Gastroesophageal sphincter (tissue), 4 donors: ENCODE data around the gene PRR36. TPM values are rescaled to one million over a fixed set of nuclear protein-coding genes. Genes with fewer than 3 reads are reported as not detected.

Source experiments
- ATAC-seq: fragments of 150-250 bp; one replicate; pipeline ENCODE4 v1.9.1; 2016; ENCODE audit warnings: mild to moderate bottlenecking, moderate library complexity
- H3K27ac ChIP-seq, 4 donors: fragments of 200-600 bp; sonication (generic) in 3 of 4; 1 replicate in 3 of 4; 2 replicates in 1 of 4; pipeline ENCODE4 v1.5.1; 2016 to 2019
- H3K27me3 ChIP-seq: fragments of 200-600 bp; sonication (generic); one replicate; pipeline ENCODE4 v1.5.1; 2019
- H3K36me3 ChIP-seq, 2 donors: fragments of 200-600 bp; sonication (generic); one replicate each; pipeline ENCODE4 v1.5.1; 2019; ENCODE audit warnings: control low read depth in 1 of 2
- H3K4me1 ChIP-seq, 3 donors: fragments of 200-600 bp; sonication (generic); 1 replicate in 2 of 3; 2 replicates in 1 of 3; pipeline ENCODE4 v1.5.1; 2016 to 2019; ENCODE audit warnings: control low read depth in 2 of 3
- H3K4me3 ChIP-seq, 2 donors: fragments of 200-600 bp; sonication (generic); one replicate each; pipeline ENCODE4 v1.5.1; 2019; ENCODE audit warnings: mild to moderate bottlenecking in 1 of 2, moderate library complexity in 1 of 2
- H3K9me3 ChIP-seq, 3 donors: fragments of 200-600 bp; sonication (generic); one replicate each; pipeline ENCODE4 v1.5.1; 2017 to 2019; ENCODE audit warnings: control low read depth in 2 of 3
- CTCF ChIP-seq, 4 experiments: fragments of 200-600 bp in 2 of 4; fragments of 450-650 bp in 2 of 4; sonication (generic) in 1 of 4; IDR thresholded peaks; one replicate each; pipeline ENCODE4 v1.5.1; 2017 to 2019; ENCODE audit warnings: antibody characterized with exemption in 4 of 4, mild to moderate bottlenecking in 2 of 4, moderate library complexity in 2 of 4
- EP300 ChIP-seq: sonication (generic); formaldehyde crosslinking; IDR thresholded peaks from one replicate; pipeline ENCODE4 v1.6.1; 2017; ENCODE audit warnings: antibody characterized with exemption, mild to moderate bottlenecking
- POLR2A ChIP-seq, 2 donors: fragments of 450-650 bp; IDR thresholded peaks; one replicate each; pipeline ENCODE4 v1.6.1; 2017; ENCODE audit warnings: antibody characterized with exemption in 2 of 2, mild to moderate bottlenecking in 2 of 2, moderate library complexity in 1 of 2
- POLR2AphosphoS5 ChIP-seq: sonication (generic); formaldehyde crosslinking; IDR thresholded peaks from one replicate; pipeline ENCODE4 v1.6.1; 2017; ENCODE audit warnings: antibody characterized with exemption
- WGBS, 2 donors: methylation state at CpG; one replicate each; pipeline ENCODE4 v1.1.5; 2018; ENCODE audit warnings: low coverage in 1 of 2; 5-methylcytosine and 5-hydroxymethylcytosine counted together
- total RNA-seq, 4 donors: library from RNA; depleted of rRNA; stranded (reverse); fragments of >200 nt; gene quantifications; one replicate each; pipeline ENCODE4 v1.1.0, GENCODE V29; 2016

The PRR36 gene
- total RNA-seq, 4 donors from 2014 or later: not detected

GRCh38 chr19:7917267-7918061, 43.3 kb upstream of the PRR36 start:
- TF ChIP-seq EP300 (no peak), CTCF (IDR thresholded peaks at IDR 0.05) (peak in 3 of 4 experiments; percentile 65 to 82 (median 65)), POLR2A (IDR thresholded peaks at IDR 0.05) (peak in 1 of 2 donors; percentile 40), POLR2AphosphoS5 (no peak)
- H3K4me3 ChIP-seq: peak overlapping the region; percentile 3 to 53
- no peak for ATAC-seq
- H3K27me3 ChIP-seq: peaks cover 50% of the 10 kb centered on the region
- H3K36me3 ChIP-seq: peaks cover 0 to 25% of the 10 kb centered on the region in 2 donors
- H3K27ac ChIP-seq: peak overlapping the region in 3 of 4 donors; percentile 85 to 97 (median 94)
- 20% methylated on average over 1 of the region's 71 CpGs; no CpG with 5 or more reads in 1 of the 2 donors for WGBS, 2 donors
- peaks cover 0 to 63% (median 43%) of the 10 kb centered on the region in 3 donors for H3K4me1 ChIP-seq
- no peaks in the 10 kb centered on the region for H3K9me3 ChIP-seq

GRCh38 chr19:7916955-7917266, 42.7 kb upstream of the PRR36 start:
- no CpG with 5 or more reads among the region's 12 CpGs for WGBS, 2 donors
- peak overlapping the region in 3 of 4 donors; percentile 85 to 97 (median 94) for H3K27ac ChIP-seq

DNA sequence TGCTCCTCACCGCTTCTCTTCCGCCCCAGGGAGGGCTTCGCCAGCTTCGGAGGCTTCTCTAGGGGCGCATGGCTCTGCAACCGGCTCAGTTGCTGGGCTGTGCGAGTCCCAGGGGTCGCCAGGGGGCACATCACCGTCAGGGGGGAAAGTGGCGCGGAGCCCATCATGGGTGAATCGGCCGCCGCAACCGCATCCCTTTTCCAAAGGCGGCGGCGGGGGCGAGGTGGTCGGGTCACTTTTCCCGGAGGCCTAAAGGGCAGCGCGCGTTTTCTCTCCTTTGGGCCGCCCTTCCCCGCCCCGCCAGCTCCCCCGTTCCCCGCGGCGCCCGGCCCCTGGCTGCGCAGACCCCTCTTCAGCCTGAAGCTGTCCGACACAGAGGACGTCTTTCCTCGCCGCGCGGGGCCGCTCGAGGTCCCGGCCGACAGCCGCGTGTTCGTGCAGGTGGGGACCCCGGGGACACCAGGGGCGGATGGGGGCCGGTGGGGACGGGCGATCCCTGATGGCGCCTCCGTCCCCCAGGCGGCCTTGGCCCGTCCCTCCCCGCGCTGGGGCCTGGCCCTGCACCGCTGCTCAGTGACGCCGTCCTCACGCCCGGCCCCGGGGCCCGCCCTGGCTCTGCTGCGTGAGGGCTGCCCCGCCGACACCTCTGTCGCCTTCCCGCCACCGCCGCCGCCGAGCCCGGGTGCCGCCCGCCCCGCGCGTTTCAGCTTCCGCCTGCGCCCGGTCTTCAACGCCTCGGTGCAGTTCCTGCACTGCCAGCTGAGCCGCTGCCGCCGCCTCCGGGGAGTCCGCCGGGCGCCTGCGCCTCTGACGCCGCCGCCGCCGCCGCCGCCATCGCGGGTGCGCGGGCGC, 42.1 kb upstream of the PRR36 start:
- TF ChIP-seq POLR2AphosphoS5 (no peak), CTCF (IDR thresholded peaks at IDR 0.05) (no peak), EP300 (no peak), POLR2A (IDR thresholded peaks at IDR 0.05) (no peak)
- no peak for ATAC-seq

More at GRCh38 chr19:7916955-7917266, 42.7 kb upstream of the PRR36 start:
- ATAC-seq: no peak
- Histone ChIP-seq H3K4me3 (peak overlapping the region in 1 of 2 donors; percentile 53), H3K27me3 (peaks cover 50% of the 10 kb centered on the region), H3K36me3 (peaks cover 0 to 25% of the 10 kb centered on the region in 2 donors), H3K4me1 (peaks cover 0 to 58% (median 37%) of the 10 kb centered on the region in 3 donors), H3K9me3 (no peaks in the 10 kb centered on the region)
- TF ChIP-seq POLR2AphosphoS5: no peak
- TF ChIP-seq POLR2A (IDR thresholded peaks at IDR 0.05): no peak
- TF ChIP-seq CTCF (IDR thresholded peaks at IDR 0.05): no peak
- no peak for TF ChIP-seq EP300

DNA sequence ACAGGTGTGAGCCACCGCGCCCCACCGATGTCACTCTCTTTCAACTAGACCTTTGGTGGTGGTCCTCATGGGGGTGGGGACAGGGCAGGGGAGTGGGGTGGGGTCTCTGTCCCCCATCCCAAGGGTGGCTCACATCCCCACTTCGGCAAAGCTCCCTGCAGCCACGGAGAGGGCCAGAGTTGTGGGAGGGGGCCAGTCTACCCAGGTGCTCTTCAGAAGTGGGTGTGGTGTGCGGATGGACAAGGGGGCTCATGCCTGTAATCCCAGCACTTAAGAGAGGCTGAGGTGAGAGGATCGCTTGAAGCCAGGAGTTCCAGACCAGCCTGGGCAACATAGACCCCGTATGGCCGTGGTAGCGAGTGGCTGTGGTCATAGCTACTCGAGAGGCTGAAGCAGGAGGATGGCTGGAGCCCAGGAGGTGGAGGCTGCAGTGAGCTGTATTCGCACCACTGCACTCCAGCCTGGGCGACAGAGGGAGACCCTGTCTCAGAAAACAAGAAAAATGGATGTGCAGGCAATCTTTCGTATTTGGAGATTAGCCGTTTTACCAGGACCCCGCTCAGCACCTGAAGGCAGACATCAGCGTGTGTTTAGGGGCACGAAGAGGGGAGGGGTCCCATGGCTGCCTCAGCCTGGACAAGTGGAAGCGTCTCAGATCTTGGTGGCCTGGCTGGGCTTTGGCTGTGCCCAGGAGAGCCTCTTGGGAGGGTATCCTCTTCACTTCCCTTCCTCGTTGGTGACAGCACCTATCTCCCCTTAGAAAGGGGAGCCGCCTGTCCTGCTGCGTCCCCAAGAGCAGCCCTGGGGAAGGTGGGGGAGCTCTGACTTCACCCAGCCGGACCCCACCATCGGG, 41.3 kb upstream of the PRR36 start:
- Histone ChIP-seq H3K27ac (peak overlapping the region in 2 of 4 donors; percentile 94 to 97), H3K27me3 (peaks cover 50% of the 10 kb centered on the region), H3K36me3 (peaks cover 0 to 35% of the 10 kb centered on the region in 2 donors), H3K4me3 (peak overlapping the region in 1 of 2 donors; percentile 53), H3K4me1 (peaks cover 0 to 47% (median 31%) of the 10 kb centered on the region in 3 donors), H3K9me3 (no peaks in the 10 kb centered on the region)
- TF ChIP-seq CTCF (IDR thresholded peaks at IDR 0.05) (no peak), EP300 (no peak), POLR2AphosphoS5 (no peak), POLR2A (IDR thresholded peaks at IDR 0.05) (no peak)
- ATAC-seq: no peak
- WGBS, 2 donors: 43 to 52% methylated on average over 5 to 11 of the region's 24 CpGs

More for the DNA sequence above, 42.1 kb upstream of the PRR36 start:
- Histone ChIP-seq H3K4me3 (peak overlapping the region; percentile 3 to 53), H3K27me3 (peaks cover 50% of the 10 kb centered on the region), H3K9me3 (no peaks in the 10 kb centered on the region), H3K36me3 (peaks cover 0 to 26% of the 10 kb centered on the region in 2 donors), H3K4me1 (peaks cover 0 to 52% (median 31%) of the 10 kb centered on the region in 3 donors), H3K27ac (peak overlapping the region in 3 of 4 donors; percentile 85 to 97 (median 94))
- WGBS, 2 donors: 0% methylated on average over 3 of the region's 104 CpGs; no CpG with 5 or more reads in 1 of the 2 donors
